Mesenchymal stem cell (in vitro differentiated cells and primary cell): Measurements from ENCODE around the gene GBP4.

Source experiments
- DNase-seq: peaks from one replicate; pipeline ENCODE4 v3.0.0-alpha.2; 2013
- H2AFZ ChIP-seq: one replicate; pipeline ENCODE4 v1.6.1; 2013; ENCODE audit warnings: low read depth, mild to moderate bottlenecking, control low read depth, inconsistent platforms, low read length, moderate library complexity
- H2AK5ac ChIP-seq: 2 replicates; pipeline ENCODE4 v1.6.1; 2013; ENCODE audit warnings: low read length, moderate library complexity, mild to moderate bottlenecking, inconsistent platforms; ENCODE audit not compliant: severe bottlenecking
- H2BK120ac ChIP-seq: one replicate; pipeline ENCODE4 v1.6.1; 2013; ENCODE audit warnings: low read depth, mild to moderate bottlenecking, inconsistent platforms, low read length, moderate library complexity
- H2BK12ac ChIP-seq, 2 experiments: one replicate each; pipeline ENCODE4 v1.6.1; 2013; ENCODE audit warnings: inconsistent platforms in 2 of 2, low read length in 2 of 2, mild to moderate bottlenecking in 2 of 2, moderate library complexity in 2 of 2, control low read depth in 1 of 2
- H2BK15ac ChIP-seq: one replicate; pipeline ENCODE4 v1.6.1; 2013; ENCODE audit warnings: mild to moderate bottlenecking, low read depth, inconsistent platforms; ENCODE audit not compliant: poor library complexity, severe bottlenecking
- H2BK5ac ChIP-seq: 2 replicates; pipeline ENCODE4 v1.6.1; 2013; ENCODE audit warnings: low read depth, mild to moderate bottlenecking, low read length, control low read depth, inconsistent platforms; ENCODE audit not compliant: poor library complexity, severe bottlenecking
- H3K14ac ChIP-seq, 2 experiments: one replicate each; pipeline ENCODE4 v1.6.1; 2013; ENCODE audit warnings: inconsistent platforms in 2 of 2, low read length in 2 of 2, control low read depth in 1 of 2, mild to moderate bottlenecking in 1 of 2, moderate library complexity in 1 of 2
- H3K18ac ChIP-seq, 2 experiments: one replicate each; pipeline ENCODE4 v1.6.1; 2013; ENCODE audit warnings: inconsistent platforms in 2 of 2, low read length in 2 of 2, control low read depth in 1 of 2, low read depth in 1 of 2, mild to moderate bottlenecking in 1 of 2
- H3K23ac ChIP-seq, 2 experiments: one replicate each; pipeline ENCODE4 v1.6.1; 2013; ENCODE audit warnings: inconsistent platforms in 2 of 2, low read length in 2 of 2, mild to moderate bottlenecking in 2 of 2, moderate library complexity in 2 of 2, control low read depth in 1 of 2
- H3K27ac ChIP-seq: 2 replicates; pipeline ENCODE4 v1.5.1; 2013; ENCODE audit warnings: mild to moderate bottlenecking, moderate library complexity, low read length, control low read depth, inconsistent platforms; ENCODE audit not compliant: poor library complexity, severe bottlenecking
- H3K27me3 ChIP-seq, 2 experiments: 2 replicates each; pipeline versions ENCODE4 v1.6.1 to v1.7.0; 2013; ENCODE audit warnings: low read length in 2 of 2, mild to moderate bottlenecking in 2 of 2, moderate library complexity in 2 of 2, control low read depth in 1 of 2, inconsistent platforms in 1 of 2; ENCODE audit not compliant: control insufficient read depth in 1 of 2, insufficient read depth in 1 of 2
- H3K36me3 ChIP-seq, 2 experiments: 2 replicates each; pipeline versions ENCODE4 v1.6.1 to v1.7.0; 2013; ENCODE audit warnings: low read length in 2 of 2, control low read depth in 1 of 2, inconsistent platforms in 1 of 2, low read depth in 1 of 2, mild to moderate bottlenecking in 1 of 2; ENCODE audit not compliant: insufficient read depth in 2 of 2, control insufficient read depth in 1 of 2
- H3K4ac ChIP-seq, 2 experiments: one replicate each; pipeline ENCODE4 v1.6.1; 2013; ENCODE audit warnings: inconsistent platforms in 2 of 2, low read length in 2 of 2, mild to moderate bottlenecking in 2 of 2, moderate library complexity in 2 of 2, control low read depth in 1 of 2, low read depth in 1 of 2
- H3K4me1 ChIP-seq: 2 replicates; pipeline ENCODE4 v1.6.1; 2013; ENCODE audit warnings: low read depth, low read length, control low read depth; ENCODE audit not compliant: control insufficient read depth, insufficient read depth
- H3K4me2 ChIP-seq: 2 replicates; pipeline ENCODE4 v1.6.1; 2013; ENCODE audit warnings: low read length, mild to moderate bottlenecking, inconsistent platforms; ENCODE audit not compliant: poor library complexity, severe bottlenecking
- H3K4me3 ChIP-seq, 2 experiments: 2 replicates each; pipeline versions ENCODE4 v1.5.1 to v1.7.0; 2013; ENCODE audit warnings: low read length in 2 of 2, mild to moderate bottlenecking in 2 of 2, control low read depth in 1 of 2, low read depth in 1 of 2; ENCODE audit not compliant: insufficient read depth in 1 of 2
- H3K79me1 ChIP-seq: replicated peaks from 2 replicates; pipeline ENCODE4 v1.6.1; 2013; ENCODE audit warnings: mild to moderate bottlenecking, control low read depth, low read length, inconsistent platforms; ENCODE audit not compliant: poor library complexity, severe bottlenecking
- H3K9ac ChIP-seq: 2 replicates; pipeline ENCODE4 v1.7.0; 2013; ENCODE audit warnings: mild to moderate bottlenecking, low read length, moderate library complexity
- H3K9me3 ChIP-seq: 2 replicates; pipeline ENCODE4 v1.7.0; 2013; ENCODE audit warnings: mild to moderate bottlenecking, low read length; ENCODE audit not compliant: control insufficient read depth
- H4K8ac ChIP-seq: one replicate; pipeline ENCODE4 v1.6.1; 2013; ENCODE audit warnings: inconsistent platforms, mild to moderate bottlenecking, low read length, moderate library complexity
- H4K91ac ChIP-seq: one replicate; pipeline ENCODE4 v1.6.1; 2013; ENCODE audit warnings: mild to moderate bottlenecking, low read length, inconsistent platforms
- WGBS: methylation state at CpG from one replicate; pipeline ENCODE4 v1.1.7; 2013; ENCODE audit warnings: mixed read lengths; 5-methylcytosine and 5-hydroxymethylcytosine counted together

The GBP4 gene

GRCh38 chr1:89149976-89150375 lies 48.8 kb downstream of the GBP4 start:
- Histone ChIP-seq H2AK5ac (no peak overlapping the region), H4K91ac (no peak overlapping the region), H3K36me3 (no peaks in the 10 kb centered on the region), H3K79me1 (no peaks in the 10 kb centered on the region), H4K8ac (no peak overlapping the region), H3K27ac (no peak overlapping the region), H2BK15ac (no peak overlapping the region), H3K27me3 (no peaks in the 10 kb centered on the region), H2BK120ac (no peak overlapping the region), H3K14ac (no peak overlapping the region), H3K4ac (no peak overlapping the region), H2BK5ac (no peak overlapping the region), H3K4me2 (no peak overlapping the region), H2AFZ (no peak overlapping the region), H3K4me3 (no peak overlapping the region), H3K9ac (no peak overlapping the region), H2BK12ac (no peak overlapping the region), H3K18ac (no peak overlapping the region), H3K23ac (no peak overlapping the region), H3K4me1 (no peaks in the 10 kb centered on the region), H3K9me3 (no peaks in the 10 kb centered on the region)
- no peak for DNase-seq
- WGBS = 88% methylated on average over 2 of the region's 3 CpGs

- Histone ChIP-seq H3K4me3 (no peak overlapping the region), H2BK120ac (no peak overlapping the region), H3K4ac (no peak overlapping the region), H2BK15ac (no peak overlapping the region), H2BK5ac (no peak overlapping the region), H3K79me1 (no peaks in the 10 kb centered on the region), H3K9me3 (no peaks in the 10 kb centered on the region), H3K36me3 (no peaks in the 10 kb centered on the region), H4K91ac (no peak overlapping the region), H3K23ac (no peak overlapping the region), H3K27ac (no peak overlapping the region), H3K9ac (no peak overlapping the region), H2BK12ac (no peak overlapping the region), H3K14ac (no peak overlapping the region), H3K4me1 (no peaks in the 10 kb centered on the region), H2AK5ac (no peak overlapping the region), H2AFZ (no peak overlapping the region), H4K8ac (no peak overlapping the region), H3K18ac (no peak overlapping the region), H3K27me3 (no peaks in the 10 kb centered on the region), H3K4me2 (no peak overlapping the region)
- DNase-seq = peak; percentile 52
- 47% methylated on average over 3 of the region's 3 CpGs for WGBS
Observed at GRCh38 chr1:89149229-89149628, 49.5 kb downstream of the GBP4 start.

GRCh38 chr1:89147678-89148658 lies 50.8 kb downstream of the GBP4 start:
- Histone ChIP-seq H2BK12ac (no peak overlapping the region), H3K36me3 (no peaks in the 10 kb centered on the region), H3K4ac (no peak overlapping the region), H3K9me3 (no peaks in the 10 kb centered on the region), H2BK5ac (no peak overlapping the region), H3K4me3 (no peak overlapping the region), H3K27me3 (no peaks in the 10 kb centered on the region), H3K23ac (no peak overlapping the region), H2AK5ac (no peak overlapping the region), H3K4me2 (no peak overlapping the region), H4K8ac (no peak overlapping the region), H3K27ac (no peak overlapping the region), H2AFZ (no peak overlapping the region), H3K9ac (no peak overlapping the region), H3K4me1 (no peaks in the 10 kb centered on the region), H3K79me1 (no peaks in the 10 kb centered on the region), H3K18ac (no peak overlapping the region), H4K91ac (no peak overlapping the region), H2BK15ac (no peak overlapping the region), H2BK120ac (no peak overlapping the region), H3K14ac (no peak overlapping the region)
- WGBS = 83% methylated on average over 1 of the region's 3 CpGs
- peak; percentile 12 for DNase-seq

- Histone ChIP-seq H3K27me3 (no peaks in the 10 kb centered on the region), H3K4me1 (no peaks in the 10 kb centered on the region), H2BK12ac (no peak overlapping the region), H4K91ac (no peak overlapping the region), H3K23ac (no peak overlapping the region), H3K4me3 (no peak overlapping the region), H2AK5ac (no peak overlapping the region), H3K36me3 (no peaks in the 10 kb centered on the region), H3K79me1 (no peaks in the 10 kb centered on the region), H2BK120ac (no peak overlapping the region), H3K9ac (no peak overlapping the region), H3K4me2 (no peak overlapping the region), H2BK15ac (no peak overlapping the region), H3K4ac (no peak overlapping the region), H4K8ac (no peak overlapping the region), H3K14ac (no peak overlapping the region), H3K18ac (no peak overlapping the region), H3K27ac (no peak overlapping the region), H2AFZ (no peak overlapping the region), H3K9me3 (no peaks in the 10 kb centered on the region), H2BK5ac (no peak overlapping the region)
- no peak for DNase-seq
- 80% methylated on average over 1 of the region's 3 CpGs for WGBS
Observed at GRCh38 chr1:89146721-89147120, 52.0 kb downstream of the GBP4 start.
